HepG2 (cell line): ENCODE data around the gene SETD1A. TPM values are rescaled to one million over a fixed set of nuclear protein-coding genes. Genes with fewer than 3 reads are reported as not detected.

ENCODE experiments used
- ATF7 ChIP-seq, 2 experiments: fragments of 450-650 bp in 1 of 2; sonication (generic) in 1 of 2; formaldehyde crosslinking in 1 of 2; IDR thresholded peaks; 2 replicates each; pipeline versions ENCODE4 v1.4.0 to v1.6.1; 2016 to 2020; ENCODE audit warnings: antibody characterized with exemption in 1 of 2, mild to moderate bottlenecking in 1 of 2, missing genetic modification reagents in 1 of 2
- CBX2 ChIP-seq, 2 experiments: fragments of 200-600 bp in 1 of 2; sonication (generic); formaldehyde crosslinking in 1 of 2; IDR thresholded peaks; 2 replicates each; pipeline versions ENCODE4 v1.7.0 to v1.8.1; 2018 to 2022; ENCODE audit warnings: low read depth in 2 of 2, low read length in 1 of 2, mild to moderate bottlenecking in 1 of 2, missing genetic modification reagents in 1 of 2
- FIP1L1 ChIP-seq: fragments of 200-400 bp; formaldehyde crosslinking; IDR thresholded peaks from 2 replicates; pipeline ENCODE4 v1.6.1; 2018; ENCODE audit warnings: low read depth, mild to moderate bottlenecking, low read length, moderate library complexity, borderline replicate concordance; ENCODE audit not compliant: insufficient read depth
- MEIS1 ChIP-seq: sonication (generic); formaldehyde crosslinking; IDR thresholded peaks from 2 replicates; pipeline ENCODE4 v1.9.0; 2021; ENCODE audit warnings: mild to moderate bottlenecking, missing genetic modification reagents, moderate library complexity, borderline replicate concordance
- REPIN1 ChIP-seq: sonication (generic); formaldehyde crosslinking; IDR thresholded peaks from 2 replicates; pipeline ENCODE4 v1.8.0; 2022; ENCODE audit warnings: missing genetic modification reagents, low read depth, mild to moderate bottlenecking, borderline replicate concordance
- RFXANK ChIP-seq: IDR thresholded peaks from 2 replicates; pipeline ENCODE4 v1.6.1; 2016
- SNAPC2 ChIP-seq: sonication (generic); formaldehyde crosslinking; IDR thresholded peaks from 2 replicates; pipeline ENCODE4 v1.8.1; 2022; ENCODE audit warnings: mild to moderate bottlenecking, missing genetic modification reagents
- STAG1 ChIP-seq: sonication (generic); formaldehyde crosslinking; IDR thresholded peaks from 2 replicates; pipeline ENCODE4 v1.4.0; 2020; ENCODE audit warnings: missing genetic modification reagents
- ZNF124 ChIP-seq: sonication (generic); formaldehyde crosslinking; IDR thresholded peaks from 2 replicates; pipeline ENCODE4 v1.4.0; 2020; ENCODE audit warnings: missing genetic modification reagents
- ZNF180 ChIP-seq: sonication (generic); formaldehyde crosslinking; IDR thresholded peaks from 2 replicates; pipeline ENCODE4 v1.4.0; 2020; ENCODE audit warnings: low read depth, missing genetic modification reagents, borderline replicate concordance
- ZNF572 ChIP-seq: sonication (generic); formaldehyde crosslinking; IDR thresholded peaks from 2 replicates; pipeline ENCODE4 v1.5.1; 2020; ENCODE audit warnings: mild to moderate bottlenecking, missing genetic modification reagents
- ZNF724P ChIP-seq: sonication (generic); formaldehyde crosslinking; IDR thresholded peaks from 2 replicates; pipeline ENCODE4 v1.8.0; 2022; ENCODE audit warnings: missing genetic modification reagents, borderline replicate concordance
- ZSCAN20 ChIP-seq: sonication (generic); formaldehyde crosslinking; IDR thresholded peaks from 2 replicates; pipeline ENCODE4 v1.4.0; 2020; ENCODE audit warnings: missing genetic modification reagents, mild to moderate bottlenecking, borderline replicate concordance
- ZSCAN31 ChIP-seq: sonication (generic); formaldehyde crosslinking; IDR thresholded peaks from 2 replicates; pipeline ENCODE4 v1.5.0; 2020; ENCODE audit warnings: low read depth, mild to moderate bottlenecking, missing genetic modification reagents
- polyA plus RNA-seq, 8 experiments: library from polyadenylated mRNA; depleted of rRNA in 3 of 8; stranded (reverse) in 7 of 8; unstranded in 1 of 8; fragments of >200 nt; fragmentation: Illumina TruSeq in 4 of 8; extraction: Trizol in 4 of 8; gene quantifications; 2 replicates each; pipeline versions ENCODE4 v1.2.1 to v1.2.3, GENCODE V29; 2011 to 2016; ENCODE audit warnings: low read depth in 4 of 8, missing spikeins in 1 of 8, mixed read lengths in 1 of 8; ENCODE audit not compliant: insufficient read depth in 1 of 8
- total RNA-seq, 5 experiments: library from RNA; depleted of rRNA; stranded (reverse); fragments of >200 nt; fragmentation: Illumina TruSeq; extraction: Trizol; gene quantifications; 2 replicates each; pipeline ENCODE4 v1.2.3, GENCODE V29; 2016; ENCODE audit warnings: low read depth in 1 of 5
- TF ChIP-seq, protein P1 (sequence below), 2 experiments: sonication (generic) in 1 of 2; formaldehyde crosslinking in 1 of 2; IDR thresholded peaks; 2 replicates each; pipeline versions ENCODE4 v1.4.0 to v1.6.1; 2016 to 2020; ENCODE audit warnings: borderline replicate concordance in 1 of 2, low read depth in 1 of 2, mild to moderate bottlenecking in 1 of 2, missing genetic modification reagents in 1 of 2
- TF ChIP-seq, protein P2 (sequence below): sonication (generic); formaldehyde crosslinking; IDR thresholded peaks from 2 replicates; pipeline ENCODE4 v1.5.1; 2020; ENCODE audit warnings: missing genetic modification reagents, mild to moderate bottlenecking, borderline replicate concordance
- TF ChIP-seq, protein P3 (sequence below): sonication (generic); formaldehyde crosslinking; IDR thresholded peaks from 2 replicates; pipeline ENCODE4 v1.4.0; 2020; ENCODE audit warnings: missing genetic modification reagents, mild to moderate bottlenecking, borderline replicate concordance

Gene SETD1A
- total and polyA plus RNA-seq, 2 of the 13 experiments (the other 11 are each of a cell fraction or from before 2014, with no cell fraction given), result 3.8 to 5.6 TPM

DNA sequence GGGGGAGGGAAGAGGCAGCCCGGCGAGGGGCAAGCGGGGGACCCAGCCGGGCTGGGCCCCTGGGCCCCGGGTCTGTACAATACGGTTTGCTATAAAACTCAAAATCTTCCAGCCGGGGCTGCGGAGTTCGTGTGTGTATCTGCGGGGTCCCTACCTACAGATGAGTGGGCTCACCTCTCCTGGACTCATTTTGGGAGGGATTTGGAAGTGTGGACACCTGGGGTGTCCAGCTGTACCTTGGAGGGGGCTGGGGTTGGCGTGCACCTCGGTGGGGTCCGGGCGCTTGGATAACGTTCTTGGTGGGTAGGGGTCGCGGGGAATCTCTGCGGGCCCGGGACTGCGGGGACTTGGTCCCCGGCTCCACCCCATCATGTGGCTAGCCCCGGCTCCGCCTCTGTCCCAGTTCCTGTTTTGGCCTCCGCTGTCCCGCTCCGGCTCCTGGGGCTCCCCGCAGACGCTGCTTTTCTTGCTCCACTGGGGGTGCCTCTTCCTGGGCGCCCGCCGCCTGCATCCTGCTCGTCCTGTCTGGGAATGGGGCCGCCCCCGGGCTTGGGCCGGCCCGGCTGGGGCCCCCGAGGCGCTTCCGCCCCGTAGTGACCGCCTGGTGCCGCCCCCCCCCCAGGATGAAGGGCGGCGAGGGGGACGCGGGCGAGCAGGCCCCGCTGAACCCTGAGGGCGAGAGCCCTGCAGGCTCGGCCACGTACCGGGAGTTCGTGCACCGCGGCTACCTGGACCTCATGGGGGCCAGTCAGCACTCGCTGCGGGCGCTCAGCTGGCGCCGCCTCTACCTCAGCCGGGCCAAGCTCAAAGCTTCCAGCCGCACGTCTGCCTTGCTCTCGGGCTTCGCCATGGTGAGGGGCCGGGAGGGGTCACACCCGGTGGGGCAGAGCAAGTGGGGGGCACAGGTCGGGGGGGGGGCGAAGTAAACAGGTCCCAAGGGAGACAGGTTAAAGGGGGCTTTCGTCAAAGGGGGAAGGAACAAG is 8.6 kb upstream of the SETD1A start, which contains the start of gene ORAI3 (continued):
- TF ChIP-seq, protein P1, sequence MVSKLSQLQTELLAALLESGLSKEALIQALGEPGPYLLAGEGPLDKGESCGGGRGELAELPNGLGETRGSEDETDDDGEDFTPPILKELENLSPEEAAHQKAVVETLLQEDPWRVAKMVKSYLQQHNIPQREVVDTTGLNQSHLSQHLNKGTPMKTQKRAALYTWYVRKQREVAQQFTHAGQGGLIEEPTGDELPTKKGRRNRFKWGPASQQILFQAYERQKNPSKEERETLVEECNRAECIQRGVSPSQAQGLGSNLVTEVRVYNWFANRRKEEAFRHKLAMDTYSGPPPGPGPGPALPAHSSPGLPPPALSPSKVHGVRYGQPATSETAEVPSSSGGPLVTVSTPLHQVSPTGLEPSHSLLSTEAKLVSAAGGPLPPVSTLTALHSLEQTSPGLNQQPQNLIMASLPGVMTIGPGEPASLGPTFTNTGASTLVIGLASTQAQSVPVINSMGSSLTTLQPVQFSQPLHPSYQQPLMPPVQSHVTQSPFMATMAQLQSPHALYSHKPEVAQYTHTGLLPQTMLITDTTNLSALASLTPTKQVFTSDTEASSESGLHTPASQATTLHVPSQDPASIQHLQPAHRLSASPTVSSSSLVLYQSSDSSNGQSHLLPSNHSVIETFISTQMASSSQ (IDR thresholded peaks at IDR 0.05; ENCODE audit: low read depth), result no peak
- TF ChIP-seq, protein P1 (CRISPR knock-in tag; IDR thresholded peaks at IDR 0.05; ENCODE audit: borderline replicate concordance), result no peak; the same call in 1 of the 2 replicates
- no peak for TF ChIP-seq FIP1L1
- TF ChIP-seq ZSCAN31 (CRISPR knock-in tag), result 0 out of 2 replicates have a peak, but pooled peaks have one; percentile 53
- no peak for TF ChIP-seq SNAPC2
- peak; percentile 70; the same call in 1 of the 2 replicates for TF ChIP-seq ZNF724P
- TF ChIP-seq, protein P2, sequence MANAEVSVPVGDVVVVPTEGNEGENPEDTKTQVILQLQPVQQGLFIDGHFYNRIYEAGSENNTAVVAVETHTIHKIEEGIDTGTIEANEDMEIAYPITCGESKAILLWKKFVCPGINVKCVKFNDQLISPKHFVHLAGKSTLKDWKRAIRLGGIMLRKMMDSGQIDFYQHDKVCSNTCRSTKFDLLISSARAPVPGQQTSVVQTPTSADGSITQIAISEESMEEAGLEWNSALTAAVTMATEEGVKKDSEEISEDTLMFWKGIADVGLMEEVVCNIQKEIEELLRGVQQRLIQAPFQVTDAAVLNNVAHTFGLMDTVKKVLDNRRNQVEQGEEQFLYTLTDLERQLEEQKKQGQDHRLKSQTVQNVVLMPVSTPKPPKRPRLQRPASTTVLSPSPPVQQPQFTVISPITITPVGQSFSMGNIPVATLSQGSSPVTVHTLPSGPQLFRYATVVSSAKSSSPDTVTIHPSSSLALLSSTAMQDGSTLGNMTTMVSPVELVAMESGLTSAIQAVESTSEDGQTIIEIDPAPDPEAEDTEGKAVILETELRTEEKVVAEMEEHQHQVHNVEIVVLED (CRISPR knock-in tag), result no peak
- TF ChIP-seq REPIN1, result no peak
- no peak for TF ChIP-seq RFXANK (CRISPR knock-in tag)
- TF ChIP-seq STAG1 (CRISPR knock-in tag), result no peak
- no peak for TF ChIP-seq ATF7 (IDR thresholded peaks at IDR 0.05)
- TF ChIP-seq ATF7 (CRISPR knock-in tag; IDR thresholded peaks at IDR 0.05), result no peak
- no peak for TF ChIP-seq ZNF180 (CRISPR knock-in tag)
- TF ChIP-seq ZNF572 (CRISPR knock-in tag), result no peak
- TF ChIP-seq ZNF124 (CRISPR knock-in tag), result peak; percentile 69; the same call in 1 of the 2 replicates
- no peak for TF ChIP-seq ZSCAN20 (CRISPR knock-in tag)
- TF ChIP-seq, protein P3, sequence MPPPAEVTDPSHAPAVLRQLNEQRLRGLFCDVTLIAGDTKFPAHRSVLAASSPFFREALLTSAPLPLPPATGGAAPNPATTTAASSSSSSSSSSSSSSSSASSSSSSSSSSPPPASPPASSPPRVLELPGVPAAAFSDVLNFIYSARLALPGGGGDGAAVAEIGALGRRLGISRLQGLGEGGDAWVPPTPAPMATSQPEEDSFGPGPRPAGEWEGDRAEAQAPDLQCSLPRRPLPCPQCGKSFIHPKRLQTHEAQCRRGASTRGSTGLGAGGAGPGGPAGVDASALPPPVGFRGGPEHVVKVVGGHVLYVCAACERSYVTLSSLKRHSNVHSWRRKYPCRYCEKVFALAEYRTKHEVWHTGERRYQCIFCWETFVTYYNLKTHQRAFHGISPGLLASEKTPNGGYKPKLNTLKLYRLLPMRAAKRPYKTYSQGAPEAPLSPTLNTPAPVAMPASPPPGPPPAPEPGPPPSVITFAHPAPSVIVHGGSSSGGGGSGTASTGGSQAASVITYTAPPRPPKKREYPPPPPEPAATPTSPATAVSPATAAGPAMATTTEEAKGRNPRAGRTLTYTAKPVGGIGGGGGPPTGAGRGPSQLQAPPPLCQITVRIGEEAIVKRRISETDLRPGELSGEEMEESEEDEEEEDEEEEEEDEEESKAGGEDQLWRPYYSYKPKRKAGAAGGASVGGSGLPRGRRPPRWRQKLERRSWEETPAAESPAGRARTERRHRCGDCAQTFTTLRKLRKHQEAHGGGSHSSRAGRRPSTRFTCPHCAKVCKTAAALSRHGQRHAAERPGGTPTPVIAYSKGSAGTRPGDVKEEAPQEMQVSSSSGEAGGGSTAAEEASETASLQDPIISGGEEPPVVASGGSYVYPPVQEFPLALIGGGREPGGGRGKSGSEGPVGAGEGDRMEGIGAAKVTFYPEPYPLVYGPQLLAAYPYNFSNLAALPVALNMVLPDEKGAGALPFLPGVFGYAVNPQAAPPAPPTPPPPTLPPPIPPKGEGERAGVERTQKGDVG (CRISPR knock-in tag), result no peak
- no peak for TF ChIP-seq MEIS1
- TF ChIP-seq CBX2 (IDR thresholded peaks at IDR 0.05; ENCODE audit: low read depth, low read length), result no peak
- TF ChIP-seq CBX2 (CRISPR knock-in tag; IDR thresholded peaks at IDR 0.05; ENCODE audit: low read depth), result no peak
